CD4-positive, alpha-beta T cell treated with Interleukin-6 for 4 hours (primary cell): ENCODE data around the gene FBXO11.

Experiments used
- DNase-seq: peaks from one replicate; pipeline ENCODE4 v3.0.0-alpha.2; 2020; ENCODE audit warnings: mixed read lengths

Gene FBXO11

DNA sequence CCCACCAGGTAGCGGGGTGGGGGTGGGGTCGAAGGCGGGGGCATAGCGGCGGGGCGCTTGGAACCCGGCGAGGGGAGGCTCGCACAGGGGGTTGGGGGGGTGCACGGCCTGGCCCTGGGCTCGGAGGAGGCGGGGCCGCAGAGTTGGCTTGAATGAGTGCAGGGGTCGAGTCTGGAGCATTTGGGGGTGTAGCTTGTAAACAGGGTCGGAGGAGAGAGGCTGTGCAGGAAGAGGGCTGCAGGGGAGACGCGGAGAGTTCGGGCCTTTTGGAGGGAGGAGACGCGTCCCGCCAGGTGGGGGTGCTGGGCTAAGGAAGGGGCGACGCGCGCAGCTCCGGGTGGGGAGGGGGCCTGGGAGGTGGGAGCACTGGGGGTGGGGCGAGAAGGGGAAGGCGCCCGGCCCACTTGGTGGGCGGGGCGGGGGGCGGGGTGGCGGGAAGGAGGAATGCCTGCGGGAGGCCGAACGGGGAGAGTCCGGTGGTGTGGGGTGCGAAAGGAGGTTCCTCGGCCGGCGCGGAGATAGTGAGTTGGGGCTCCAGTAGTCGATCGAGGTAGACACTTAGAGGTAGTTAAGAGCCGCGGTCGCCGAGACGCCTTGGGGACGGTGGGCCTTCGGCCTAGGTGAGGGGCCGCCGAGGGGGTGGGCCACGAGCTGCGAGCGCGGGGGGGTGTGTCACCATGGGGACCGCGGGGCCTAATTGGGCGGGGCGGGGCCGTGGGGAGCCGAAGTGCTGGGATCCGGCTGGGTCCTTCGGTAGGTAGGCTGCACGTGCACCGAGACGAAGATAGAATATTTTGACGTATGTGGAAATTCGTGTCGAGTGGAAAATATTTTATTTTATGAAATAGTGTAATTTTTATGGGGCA is 122.6 kb downstream of the FBXO11 start:
- peak; percentile 81 for DNase-seq

DNA sequence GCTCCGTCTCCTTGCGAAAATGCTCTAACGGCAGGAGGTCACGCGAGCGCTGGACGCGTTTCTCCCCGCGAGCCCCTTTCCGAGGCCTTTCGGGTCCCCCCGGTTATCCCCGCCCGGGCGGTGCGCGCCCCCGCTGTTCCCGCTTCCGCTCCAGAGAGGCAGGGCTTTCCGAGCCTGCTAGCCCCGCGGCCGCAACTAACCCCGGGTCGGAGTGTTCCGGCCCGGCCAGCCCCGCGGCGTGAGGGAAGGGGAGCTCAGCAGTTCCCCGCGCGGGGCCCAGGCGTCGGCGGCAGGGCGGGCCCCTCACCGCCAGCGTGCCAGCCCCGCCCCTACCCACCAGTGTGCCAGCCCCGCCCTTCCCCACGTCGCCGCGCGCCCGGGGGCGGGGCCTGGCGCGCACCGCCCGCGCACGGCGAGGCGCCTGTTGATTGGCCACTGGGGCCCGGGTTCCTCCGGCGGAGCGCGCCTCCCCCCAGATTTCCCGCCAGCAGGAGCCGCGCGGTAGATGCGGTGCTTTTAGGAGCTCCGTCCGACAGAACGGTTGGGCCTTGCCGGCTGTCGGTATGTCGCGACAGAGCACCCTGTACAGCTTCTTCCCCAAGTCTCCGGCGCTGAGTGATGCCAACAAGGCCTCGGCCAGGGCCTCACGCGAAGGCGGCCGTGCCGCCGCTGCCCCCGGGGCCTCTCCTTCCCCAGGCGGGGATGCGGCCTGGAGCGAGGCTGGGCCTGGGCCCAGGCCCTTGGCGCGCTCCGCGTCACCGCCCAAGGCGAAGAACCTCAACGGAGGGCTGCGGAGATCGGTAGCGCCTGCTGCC is 123.4 kb downstream of the FBXO11 start, which contains the start of gene MSH6:
TSS of gene MSH6 (plus strand) at position 475 of the 815 bp plus-strand sequence. CDS start at position 564, 89 bp downstream.
- DNase-seq = peak; percentile 91

DNA sequence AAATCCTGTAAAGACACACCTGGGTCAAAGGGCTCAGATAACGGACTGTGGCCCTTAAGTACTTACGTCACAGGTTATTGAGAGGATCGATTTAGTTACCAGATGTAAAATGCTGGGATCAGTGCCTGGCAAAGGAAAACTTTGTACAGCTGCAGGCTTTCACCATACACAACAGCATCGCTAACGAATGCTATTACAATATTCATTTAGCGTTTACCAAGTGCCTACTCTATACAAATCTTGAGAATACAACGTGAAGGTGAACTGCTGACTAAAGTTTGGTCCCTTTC is 124.0 kb downstream of the FBXO11 start:
- DNase-seq = no peak

DNA sequence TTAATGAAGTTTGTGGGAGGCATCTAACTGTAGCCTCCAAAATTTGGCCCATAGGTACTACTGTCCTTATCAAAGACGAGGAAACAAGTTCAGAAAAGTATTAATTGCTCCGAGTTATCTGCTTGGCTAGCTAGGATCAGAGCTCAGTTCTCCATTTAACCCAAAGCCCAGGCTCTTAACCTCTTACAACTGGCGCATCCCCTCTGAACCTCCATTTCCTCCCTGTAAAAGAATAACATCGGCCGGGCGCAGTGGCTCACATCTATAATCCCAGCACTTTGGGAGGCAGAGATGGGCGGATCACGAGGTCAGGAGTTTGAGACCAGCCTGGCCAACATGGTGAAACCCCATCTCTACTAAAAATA is 126.9 kb downstream of the FBXO11 start:
- DNase-seq = no peak

DNA sequence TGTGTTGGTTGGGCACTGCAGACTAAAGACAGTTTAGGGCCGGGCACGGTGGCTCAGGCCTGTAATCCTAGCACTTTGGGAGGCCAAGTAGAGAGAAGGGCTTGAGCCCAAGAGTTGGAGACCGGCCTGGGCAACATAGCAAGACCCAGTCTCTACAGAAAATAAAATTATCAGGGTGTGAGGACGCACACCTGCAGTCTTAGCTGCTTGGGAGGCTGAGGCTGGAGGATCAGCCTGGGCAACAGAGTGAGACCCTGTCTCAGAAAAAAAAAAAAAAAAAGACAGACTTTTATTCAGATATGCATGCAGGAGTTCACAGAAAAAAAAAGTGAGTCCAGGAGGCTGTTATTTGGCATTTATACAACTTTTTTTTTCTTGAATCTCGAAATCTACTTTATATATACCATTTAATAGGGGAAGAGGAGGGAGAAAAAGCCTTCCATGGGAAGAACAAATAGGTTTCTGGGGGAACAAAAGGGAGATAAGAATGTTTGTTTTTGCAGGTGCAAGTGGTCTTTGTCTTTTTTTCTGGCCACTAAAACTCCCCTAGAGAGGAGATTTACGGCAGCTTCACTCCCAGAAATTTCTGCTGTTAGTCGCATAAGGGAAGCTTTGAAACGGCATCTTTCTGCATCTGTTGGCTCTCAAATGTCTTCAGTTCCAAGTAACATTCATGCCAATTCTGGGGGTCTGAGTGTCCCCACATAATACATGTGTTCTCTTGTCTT is 127.4 kb downstream of the FBXO11 start:
- DNase-seq = no peak

DNA sequence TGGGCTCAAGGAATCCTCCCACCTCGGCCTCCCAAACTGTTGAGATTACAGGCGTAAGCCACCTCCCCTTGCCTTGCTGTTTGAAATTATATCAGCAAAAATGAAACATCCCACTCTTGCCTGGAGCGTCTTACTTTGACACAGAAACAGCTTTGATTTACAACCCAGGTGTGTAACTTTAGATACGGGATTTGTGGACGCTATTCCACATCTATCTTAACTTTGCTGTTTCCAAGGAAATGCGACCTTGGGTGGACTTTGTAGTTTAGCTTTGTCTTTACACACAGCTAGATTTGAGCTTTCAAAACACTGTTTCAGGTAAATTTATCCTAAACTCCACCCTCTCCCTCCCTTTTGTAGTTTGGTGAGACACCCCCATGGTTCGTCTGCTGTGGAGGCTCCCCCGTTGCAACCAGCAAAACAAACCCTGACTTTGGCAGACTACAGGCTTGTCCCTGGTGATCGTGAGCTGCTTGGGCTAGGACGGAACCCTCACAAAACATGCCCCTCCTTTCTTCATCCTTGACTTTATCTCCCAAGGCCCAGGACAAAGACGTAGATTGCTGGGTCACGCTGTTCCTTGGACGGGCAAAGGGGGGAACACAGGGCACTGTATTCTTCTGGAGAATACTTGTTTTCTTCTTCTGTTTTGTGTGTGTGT is 128.9 kb downstream of the FBXO11 start:
- no peak for DNase-seq

DNA sequence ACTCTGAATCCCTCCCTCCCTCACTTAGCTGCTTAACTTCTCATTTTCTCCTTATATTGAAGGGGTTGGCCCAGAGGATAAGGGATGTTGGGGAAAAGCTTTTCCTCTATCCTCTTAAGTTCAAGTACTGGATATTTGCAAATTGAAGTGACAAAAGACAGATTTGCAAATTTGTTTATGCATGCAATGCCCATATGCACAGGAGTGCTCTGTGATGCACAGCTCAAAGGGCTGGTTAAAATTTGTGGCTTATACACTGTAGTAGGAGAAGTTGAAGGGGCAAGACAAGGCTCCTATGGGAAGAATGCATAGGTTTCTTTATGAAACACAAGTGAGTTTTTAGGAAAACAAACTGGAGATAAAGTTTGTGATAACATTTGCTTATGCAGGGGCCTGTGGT is 131.7 kb downstream of the FBXO11 start:
- DNase-seq = no peak

DNA sequence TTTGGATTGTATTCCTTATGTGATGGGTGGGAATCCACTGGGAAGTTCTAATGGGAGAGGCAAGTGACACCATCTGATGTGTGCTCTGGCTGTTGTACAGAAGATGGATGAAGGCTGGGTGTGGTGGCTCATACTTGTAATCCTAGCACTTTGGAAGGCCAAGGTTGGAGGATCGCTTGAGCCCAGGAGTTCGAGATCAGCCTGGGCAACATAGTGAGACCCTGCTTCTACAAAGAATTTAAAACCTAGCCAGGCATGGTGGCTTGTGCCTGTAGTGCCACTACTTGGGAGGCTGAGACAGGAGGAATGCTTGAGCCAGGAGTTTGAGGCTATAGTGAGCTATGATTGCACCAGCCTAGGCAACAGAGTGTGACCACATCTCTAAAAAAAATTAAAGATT is 134.0 kb downstream of the FBXO11 start:
- no peak for DNase-seq

DNA sequence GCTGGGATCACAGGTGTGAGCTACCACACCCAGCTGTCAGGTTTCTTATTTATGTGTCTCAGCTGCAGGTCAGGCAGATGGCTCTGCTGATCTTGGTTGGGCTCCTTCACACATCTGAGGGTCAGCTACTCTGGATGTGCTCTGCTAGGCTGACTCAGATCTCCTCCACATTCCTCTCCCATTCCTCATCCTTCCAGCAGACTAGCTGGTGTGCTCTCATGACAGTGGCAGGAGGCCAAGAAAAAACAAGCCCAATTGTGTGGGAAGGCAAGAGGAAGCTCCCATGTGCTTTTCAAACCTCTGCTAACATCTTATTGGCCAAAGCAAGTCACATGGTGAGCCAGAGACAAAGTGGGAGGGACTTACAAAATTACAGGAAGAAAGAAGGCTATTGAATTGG is 135.1 kb downstream of the FBXO11 start:
- no peak for DNase-seq

DNA sequence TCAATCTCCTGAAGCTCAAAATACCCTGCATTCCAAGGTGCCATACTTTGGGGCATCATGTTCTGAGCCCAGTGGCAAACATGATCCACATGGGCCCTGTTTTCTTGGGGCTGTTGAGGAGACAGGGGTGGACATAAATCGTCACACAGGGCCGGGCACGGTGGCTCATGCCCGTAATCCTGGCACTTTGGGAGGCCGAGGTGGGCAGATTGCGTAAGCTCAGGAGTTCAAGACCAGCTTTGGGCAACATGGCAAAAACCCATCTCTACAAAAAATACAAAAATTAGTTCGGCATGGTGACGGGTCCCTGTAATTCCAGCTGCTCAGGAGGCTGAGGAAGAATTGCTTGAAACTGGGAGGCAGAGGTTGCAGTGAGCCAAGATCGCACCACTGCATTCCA is 137.0 kb downstream of the FBXO11 start:
- DNase-seq = no peak

DNA sequence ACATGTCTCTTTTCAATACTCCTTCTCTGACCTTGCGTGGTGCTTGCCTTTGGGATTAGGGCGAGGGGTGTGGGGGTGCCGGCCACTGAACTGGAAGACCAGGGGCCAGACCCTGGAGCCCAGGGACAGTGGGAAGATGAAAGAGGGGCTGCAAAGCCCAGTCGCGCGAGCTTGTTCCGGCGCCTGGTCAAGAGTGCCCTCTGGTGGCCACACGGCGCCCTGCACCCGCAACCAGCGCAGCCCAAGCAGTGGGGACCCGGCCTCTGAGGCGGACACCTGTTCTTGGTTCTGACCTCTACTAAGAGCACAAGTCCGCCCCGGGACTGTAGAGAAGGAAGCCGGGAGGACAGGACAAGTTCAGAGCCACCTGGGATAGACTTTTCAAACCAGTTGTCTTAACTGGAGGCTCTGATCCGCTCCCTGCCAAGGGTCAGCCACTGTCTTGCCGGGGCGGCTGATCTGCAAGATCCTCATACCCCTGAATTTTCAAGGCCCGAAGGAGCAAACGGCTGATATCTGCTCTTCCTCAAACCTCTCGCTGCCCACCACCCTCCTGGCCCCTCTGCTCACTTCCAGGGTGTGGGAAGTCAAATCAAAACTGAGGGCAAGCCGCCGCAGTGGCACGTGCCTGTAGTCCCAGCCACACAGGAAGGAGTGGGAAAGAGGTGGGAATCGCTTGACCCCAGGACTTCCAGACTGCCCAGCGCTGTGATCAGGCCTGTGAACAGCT is 138.3 kb downstream of the FBXO11 start:
- DNase-seq = peak; percentile 74

DNA sequence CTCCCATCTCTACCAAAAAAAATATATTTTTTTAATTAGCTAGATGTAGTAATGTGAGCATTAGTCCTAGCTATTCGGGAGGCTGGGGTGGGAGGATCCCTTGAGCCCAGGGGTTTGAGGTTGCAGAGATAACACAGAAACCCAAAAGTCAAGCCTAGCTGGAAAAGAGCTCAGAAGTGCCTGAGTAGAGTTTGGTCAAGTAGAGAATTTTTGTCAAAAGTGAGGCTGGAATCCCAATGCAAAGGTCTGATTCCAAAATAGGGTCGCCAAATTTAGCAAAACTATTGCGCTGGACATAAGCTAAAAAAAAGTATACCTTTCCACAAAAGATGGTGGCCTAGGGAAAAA is 138.8 kb downstream of the FBXO11 start:
- no peak for DNase-seq

DNA sequence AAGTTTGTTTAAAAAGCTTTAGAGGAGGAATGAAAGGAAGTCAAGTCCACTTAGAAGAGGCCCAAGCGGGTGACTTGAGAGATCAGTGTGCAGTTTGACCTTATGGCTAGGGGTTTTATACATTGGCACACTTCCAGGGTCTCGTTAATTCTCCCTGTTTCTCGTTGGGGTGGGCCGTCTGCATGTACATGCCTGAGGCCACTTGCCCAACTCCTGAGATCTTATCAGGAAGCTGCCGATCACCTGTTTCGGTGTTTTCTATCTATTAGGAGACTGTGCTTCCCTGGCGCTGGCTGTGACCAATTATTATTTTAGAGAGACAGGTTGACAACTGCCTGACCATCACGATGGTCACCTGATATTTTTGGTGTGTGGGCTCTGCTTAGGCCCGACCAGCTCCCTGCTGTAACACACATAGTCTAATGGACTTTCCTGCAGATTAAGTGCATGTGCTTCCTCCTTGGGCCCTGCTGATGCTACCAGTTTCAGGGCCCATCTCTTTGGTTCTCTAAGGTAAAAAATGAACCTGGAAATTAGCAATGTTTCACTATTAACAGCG is 154.4 kb downstream of the FBXO11 start:
- no peak for DNase-seq

DNA sequence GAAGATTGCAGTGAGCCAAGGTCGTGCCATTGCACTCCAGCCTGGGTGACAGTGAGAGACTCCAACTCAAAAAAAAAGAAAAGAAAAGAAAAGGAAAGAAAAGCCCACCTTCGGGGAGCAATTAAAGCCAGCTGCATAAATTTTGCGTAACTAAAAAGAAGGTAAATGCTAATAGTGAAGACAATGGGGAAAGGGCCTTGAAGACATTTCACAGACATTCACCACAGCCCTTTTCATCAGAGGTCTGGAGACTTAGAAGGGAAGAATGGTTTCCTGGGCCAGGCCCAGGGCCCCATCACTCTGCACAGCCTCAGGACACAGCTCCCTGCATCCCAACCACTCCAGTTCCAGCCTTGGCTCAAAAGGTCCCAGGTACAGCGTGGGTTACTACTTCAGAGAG is 158.4 kb downstream of the FBXO11 start:
- no peak for DNase-seq

DNA sequence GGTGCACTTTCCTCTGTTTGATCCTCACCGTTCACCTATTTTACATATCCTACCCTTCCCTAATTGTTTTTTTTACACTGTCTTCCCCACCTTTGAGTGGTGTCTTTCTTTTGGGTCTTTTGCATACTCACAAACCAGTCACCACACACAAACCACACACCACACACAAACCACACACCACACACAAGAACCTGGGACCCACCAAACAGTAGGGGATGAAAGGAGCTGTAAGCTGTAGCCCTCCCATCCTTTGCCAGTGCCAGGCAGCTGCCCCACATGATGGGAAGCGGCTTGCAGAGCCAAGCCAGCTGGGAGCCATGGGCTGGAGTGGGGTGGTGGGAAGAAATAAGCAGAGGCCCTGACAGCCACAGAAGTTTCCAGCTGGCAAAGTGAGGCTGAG is 162.2 kb downstream of the FBXO11 start:
- no peak for DNase-seq

DNA sequence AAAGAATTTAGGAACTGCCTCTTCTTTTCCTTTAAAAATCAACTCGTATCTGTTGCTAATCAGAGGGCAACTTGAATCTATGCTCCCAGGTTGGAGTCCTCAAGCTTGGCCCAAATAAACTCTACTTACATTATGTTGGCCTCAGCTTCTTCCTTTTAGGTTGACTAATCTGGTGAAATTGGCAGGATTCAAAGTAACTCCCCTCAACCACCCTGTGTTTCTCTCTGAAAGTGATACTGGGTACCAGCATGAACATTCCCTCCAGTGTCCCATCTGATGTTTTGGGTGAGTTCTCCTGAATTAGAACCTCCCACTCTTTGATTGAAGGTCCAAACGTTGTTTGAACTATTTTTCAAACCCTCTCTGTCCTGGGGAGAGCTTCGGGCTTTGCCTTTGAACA is 164.7 kb downstream of the FBXO11 start:
- DNase-seq = no peak

DNA sequence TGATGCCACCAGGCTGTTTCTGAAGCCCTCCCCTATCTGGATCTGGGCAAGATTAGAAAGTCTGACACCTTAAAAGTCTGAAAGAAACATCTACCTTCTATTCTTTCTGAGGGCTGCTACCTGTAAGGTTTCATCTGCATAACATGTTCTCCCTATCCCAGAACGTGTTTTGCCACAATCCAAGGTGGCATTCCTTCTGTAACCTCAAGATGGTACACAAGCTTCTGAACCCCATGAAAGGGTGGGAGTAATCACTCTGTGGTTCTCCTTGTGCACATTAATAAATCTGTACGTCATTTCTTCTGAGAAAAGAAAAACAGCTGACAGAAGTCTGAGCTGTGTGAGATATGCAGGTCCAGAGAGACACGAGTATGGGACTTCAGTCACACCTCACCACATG is 165.2 kb downstream of the FBXO11 start:
- DNase-seq = no peak
